ENCODE results near the gene CCDC71L. TPM values are rescaled to one million over a fixed set of nuclear protein-coding genes. Genes with fewer than 3 reads are reported as not detected.
A peak's percentile ranks its signal among the peaks of the same experiment; 100 is the strongest.

Gene CCDC71L
- total and polyA plus RNA-seq, 2 donors (not counting 3 experiments of a cell fraction or from before 2014, with no cell fraction given): 60.3 to 62.5 TPM

DNA sequence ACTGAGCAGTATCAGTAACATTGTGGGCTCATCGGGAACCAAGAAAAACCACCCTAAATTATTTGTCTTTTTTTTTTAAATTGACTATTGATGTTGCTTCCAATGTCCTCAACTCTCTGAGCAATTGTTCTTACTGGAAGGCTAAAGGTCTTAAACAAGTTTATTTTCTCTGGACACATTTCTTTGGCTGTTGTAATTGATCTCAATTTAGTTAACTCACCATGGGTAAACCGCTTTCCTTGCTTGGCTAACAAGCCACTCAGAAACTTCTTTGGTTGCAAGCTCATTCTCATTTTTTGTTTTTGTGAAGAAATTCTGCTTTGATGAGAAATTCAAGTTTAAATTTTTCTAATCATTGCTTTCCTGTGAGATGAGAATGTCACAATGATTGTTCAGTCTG lies 25.5 kb downstream of the CCDC71L start:
- FAIRE-seq (peak; percentile 24), DNase-seq (ENCODE audit: low read depth, low spot score) (no peak)
- no peak overlapping the region for H3K4me3 ChIP-seq (replicated peaks in 1 of 3; ENCODE audit: insufficient read depth in 1 of 3, low read depth in 1 of 3, low read length in 3 of 3)
- no peak overlapping the region for H3K9ac ChIP-seq (replicated peaks; ENCODE audit: extremely low read depth, insufficient read depth, low read length)
- dilution Hi-C loops (cut with MboI; ENCODE audit: extremely low pct_ligation_motif_present, low sequenced_read_pairs) (no loop called here), intact Hi-C loops (cut with micrococcal nuclease) (no loop called here)
- POLR2A ChIA-PET: no interaction called here
- H3K4me1 ChIP-seq (ENCODE audit: control insufficient read depth, extremely low read depth, insufficient read depth, low read length): no peaks in the 10 kb centered on the region
- peaks cover 10 to 17% of the 10 kb centered on the region in 2 experiments for H3K27me3 ChIP-seq (ENCODE audit: control insufficient read depth in 2 of 2, insufficient read depth in 2 of 2, low read length in 2 of 2)
- H3K27ac ChIP-seq (ENCODE audit: insufficient read depth, low read depth, low read length): no peak overlapping the region
- no peaks in the 10 kb centered on the region for H3K79me2 ChIP-seq (ENCODE audit: control insufficient read depth, insufficient read depth, low read length)
- no peaks in the 10 kb centered on the region for H3K9me3 ChIP-seq (replicated peaks; ENCODE audit: control insufficient read depth, insufficient read depth, low read length)
- H2AFZ ChIP-seq (ENCODE audit: low read depth, low read length): no peak overlapping the region
- BruUV-seq (replicated peaks): no TSS peak
- TF ChIP-seq, protein P1, sequence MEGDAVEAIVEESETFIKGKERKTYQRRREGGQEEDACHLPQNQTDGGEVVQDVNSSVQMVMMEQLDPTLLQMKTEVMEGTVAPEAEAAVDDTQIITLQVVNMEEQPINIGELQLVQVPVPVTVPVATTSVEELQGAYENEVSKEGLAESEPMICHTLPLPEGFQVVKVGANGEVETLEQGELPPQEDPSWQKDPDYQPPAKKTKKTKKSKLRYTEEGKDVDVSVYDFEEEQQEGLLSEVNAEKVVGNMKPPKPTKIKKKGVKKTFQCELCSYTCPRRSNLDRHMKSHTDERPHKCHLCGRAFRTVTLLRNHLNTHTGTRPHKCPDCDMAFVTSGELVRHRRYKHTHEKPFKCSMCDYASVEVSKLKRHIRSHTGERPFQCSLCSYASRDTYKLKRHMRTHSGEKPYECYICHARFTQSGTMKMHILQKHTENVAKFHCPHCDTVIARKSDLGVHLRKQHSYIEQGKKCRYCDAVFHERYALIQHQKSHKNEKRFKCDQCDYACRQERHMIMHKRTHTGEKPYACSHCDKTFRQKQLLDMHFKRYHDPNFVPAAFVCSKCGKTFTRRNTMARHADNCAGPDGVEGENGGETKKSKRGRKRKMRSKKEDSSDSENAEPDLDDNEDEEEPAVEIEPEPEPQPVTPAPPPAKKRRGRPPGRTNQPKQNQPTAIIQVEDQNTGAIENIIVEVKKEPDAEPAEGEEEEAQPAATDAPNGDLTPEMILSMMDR (IDR thresholded peaks at IDR 0.05; ENCODE audit: extremely low read depth in 1 of 2, insufficient read depth in 1 of 2, low read depth in 1 of 2, low read length in 2 of 2): no peak
- TF ChIP-seq, protein P2, sequence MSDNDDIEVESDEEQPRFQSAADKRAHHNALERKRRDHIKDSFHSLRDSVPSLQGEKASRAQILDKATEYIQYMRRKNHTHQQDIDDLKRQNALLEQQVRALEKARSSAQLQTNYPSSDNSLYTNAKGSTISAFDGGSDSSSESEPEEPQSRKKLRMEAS (IDR thresholded peaks at IDR 0.05; ENCODE audit: insufficient read depth, insufficient read length): no peak
- TF ChIP-seq EZH2 (IDR thresholded peaks at IDR 0.05; ENCODE audit: borderline replicate concordance, low read depth, low read length, severe bottlenecking): no peak
- no peaks in the 10 kb centered on the region for H4K20me1 ChIP-seq (replicated peaks; ENCODE audit: control insufficient read depth, extremely low read depth, insufficient read depth, low read length)
- no peak overlapping the region for H3K4me2 ChIP-seq (ENCODE audit: insufficient read depth, low read length)
- H3K9me1 ChIP-seq (replicated peaks; ENCODE audit: control insufficient read depth, extremely low read depth, insufficient read depth, low read length): no peaks in the 10 kb centered on the region
- no peaks in the 10 kb centered on the region for H3K36me3 ChIP-seq (ENCODE audit: control insufficient read depth in 2 of 2, extremely low read depth in 1 of 2, insufficient read depth in 2 of 2, low read length in 2 of 2)
- CTCF ChIA-PET: interaction anchor here (0.6 to 1.2 kb wide), 3 partner anchors 9 to 552 kb away, joined by 3 to 4 read pairs (median 3); no protein-coding TSS in a partner anchor

DNA sequence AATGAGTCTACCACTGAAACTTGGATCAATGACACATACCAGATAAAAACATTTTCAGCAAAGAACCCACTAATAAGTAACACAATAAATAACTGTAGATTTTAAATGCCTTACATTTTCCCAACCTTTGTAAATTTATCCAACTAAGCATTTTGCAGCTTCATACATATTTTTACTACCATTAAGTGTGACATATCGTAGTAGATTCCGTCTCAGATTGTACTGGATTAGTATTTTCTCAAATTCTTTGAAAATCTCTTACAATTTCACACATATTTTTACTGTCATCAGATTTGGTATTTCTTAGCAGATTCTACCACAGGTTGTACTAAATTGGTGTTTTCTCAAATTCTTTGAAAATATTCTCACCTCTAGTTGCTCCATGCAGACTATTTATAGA lies 26.0 kb downstream of the CCDC71L start:
- H3K4me2 ChIP-seq (ENCODE audit: insufficient read depth, low read length): no peak overlapping the region
- no peak overlapping the region for H3K27ac ChIP-seq (ENCODE audit: insufficient read depth, low read depth, low read length)
- BruUV-seq (replicated peaks): no TSS peak
- H3K36me3 ChIP-seq (ENCODE audit: control insufficient read depth in 2 of 2, extremely low read depth in 1 of 2, insufficient read depth in 2 of 2, low read length in 2 of 2): no peaks in the 10 kb centered on the region
- H3K4me1 ChIP-seq (ENCODE audit: control insufficient read depth, extremely low read depth, insufficient read depth, low read length): no peaks in the 10 kb centered on the region
- intact Hi-C loops (cut with micrococcal nuclease) (no loop called here), dilution Hi-C loops (cut with MboI; ENCODE audit: extremely low pct_ligation_motif_present, low sequenced_read_pairs) (no loop called here)
- DNase-seq (ENCODE audit: low read depth, low spot score) (no peak), FAIRE-seq (no peak)
- no peak overlapping the region for H2AFZ ChIP-seq (ENCODE audit: low read depth, low read length)
- H3K9me3 ChIP-seq (replicated peaks; ENCODE audit: control insufficient read depth, insufficient read depth, low read length): no peaks in the 10 kb centered on the region
- H3K9ac ChIP-seq (replicated peaks; ENCODE audit: extremely low read depth, insufficient read depth, low read length): no peak overlapping the region
- H3K4me3 ChIP-seq (replicated peaks in 1 of 3; ENCODE audit: insufficient read depth in 1 of 3, low read depth in 1 of 3, low read length in 3 of 3): no peak overlapping the region
- ChIA-PET POLR2A (no interaction called here), CTCF (interaction anchor here (0.6 to 1.2 kb wide), 4 partner anchors 10 to 552 kb away, joined by 3 to 4 read pairs (median 4); no protein-coding TSS in a partner anchor)
- H3K27me3 ChIP-seq (ENCODE audit: control insufficient read depth in 2 of 2, insufficient read depth in 2 of 2, low read length in 2 of 2): peaks cover 10 to 17% of the 10 kb centered on the region in 2 experiments
- TF ChIP-seq GATA2 (IDR thresholded peaks at IDR 0.05; ENCODE audit: insufficient read depth, insufficient read length, low read depth, low read length): no peak
- no peak for TF ChIP-seq JUN (IDR thresholded peaks at IDR 0.05; ENCODE audit: borderline replicate concordance, insufficient read depth, insufficient read length, low read depth)
- no peak for TF ChIP-seq EZH2 (IDR thresholded peaks at IDR 0.05; ENCODE audit: borderline replicate concordance, low read depth, low read length, severe bottlenecking)
- TF ChIP-seq, protein P1 (IDR thresholded peaks at IDR 0.05; ENCODE audit: extremely low read depth in 1 of 2, insufficient read depth in 1 of 2, low read depth in 1 of 2, low read length in 2 of 2): no peak
- TF ChIP-seq POLR2A (IDR thresholded peaks at IDR 0.05; ENCODE audit: low read depth, low read length): no peak
- TF ChIP-seq, protein P2 (IDR thresholded peaks at IDR 0.05; ENCODE audit: insufficient read depth, insufficient read length): no peak
- no peak for TF ChIP-seq POLR2AphosphoS5 (IDR thresholded peaks at IDR 0.05; ENCODE audit: insufficient read depth, low read depth, low read length)
- TF ChIP-seq MYC (IDR thresholded peaks at IDR 0.05; ENCODE audit: low read depth, low read length): no peak
- TF ChIP-seq FOS (IDR thresholded peaks at IDR 0.05; ENCODE audit: borderline replicate concordance, insufficient read depth, low read length): no peak
- no peaks in the 10 kb centered on the region for H3K79me2 ChIP-seq (ENCODE audit: control insufficient read depth, insufficient read depth, low read length)
- H4K20me1 ChIP-seq (replicated peaks; ENCODE audit: control insufficient read depth, extremely low read depth, insufficient read depth, low read length): no peaks in the 10 kb centered on the region
- no peaks in the 10 kb centered on the region for H3K9me1 ChIP-seq (replicated peaks; ENCODE audit: control insufficient read depth, extremely low read depth, insufficient read depth, low read length)
